Kidney epithelial cell (primary cell): ENCODE data around the gene CDK18. TPM values are rescaled to one million over a fixed set of nuclear protein-coding genes. Genes with fewer than 3 reads are reported as not detected.

Experiments
- DNase-seq: peaks from one replicate; pipeline ENCODE4 v3.0.0-alpha.2; 2010; ENCODE audit warnings: low read depth
- H3K27me3 ChIP-seq: 2 replicates; pipeline ENCODE4 v1.6.0; 2011; ENCODE audit warnings: low read length; ENCODE audit not compliant: control insufficient read depth, insufficient read depth
- H3K36me3 ChIP-seq: 2 replicates; pipeline ENCODE4 v1.5.1; 2011; ENCODE audit warnings: low read length; ENCODE audit not compliant: control insufficient read depth, insufficient read depth
- H3K4me3 ChIP-seq: 2 replicates; pipeline ENCODE4 v1.5.1; 2011; ENCODE audit warnings: low read depth, mild to moderate bottlenecking, control low read depth, low read length
- total RNA-seq: library from RNA; depleted of rRNA; stranded (reverse); fragments of >200 nt; gene quantifications from 2 replicates; pipeline ENCODE4 v1.2.3, GENCODE V29; 2015
- TF ChIP-seq, protein P1 (sequence below): IDR thresholded peaks from 2 replicates; pipeline ENCODE4 v1.5.1; 2011; ENCODE audit warnings: mild to moderate bottlenecking, moderate library complexity, low read length, control low read depth, inconsistent platforms; ENCODE audit not compliant: insufficient read depth, poor library complexity, severe bottlenecking

The CDK18 gene
- total RNA-seq, 1 donor from 2014 or later, result 12.1 TPM

DNA sequence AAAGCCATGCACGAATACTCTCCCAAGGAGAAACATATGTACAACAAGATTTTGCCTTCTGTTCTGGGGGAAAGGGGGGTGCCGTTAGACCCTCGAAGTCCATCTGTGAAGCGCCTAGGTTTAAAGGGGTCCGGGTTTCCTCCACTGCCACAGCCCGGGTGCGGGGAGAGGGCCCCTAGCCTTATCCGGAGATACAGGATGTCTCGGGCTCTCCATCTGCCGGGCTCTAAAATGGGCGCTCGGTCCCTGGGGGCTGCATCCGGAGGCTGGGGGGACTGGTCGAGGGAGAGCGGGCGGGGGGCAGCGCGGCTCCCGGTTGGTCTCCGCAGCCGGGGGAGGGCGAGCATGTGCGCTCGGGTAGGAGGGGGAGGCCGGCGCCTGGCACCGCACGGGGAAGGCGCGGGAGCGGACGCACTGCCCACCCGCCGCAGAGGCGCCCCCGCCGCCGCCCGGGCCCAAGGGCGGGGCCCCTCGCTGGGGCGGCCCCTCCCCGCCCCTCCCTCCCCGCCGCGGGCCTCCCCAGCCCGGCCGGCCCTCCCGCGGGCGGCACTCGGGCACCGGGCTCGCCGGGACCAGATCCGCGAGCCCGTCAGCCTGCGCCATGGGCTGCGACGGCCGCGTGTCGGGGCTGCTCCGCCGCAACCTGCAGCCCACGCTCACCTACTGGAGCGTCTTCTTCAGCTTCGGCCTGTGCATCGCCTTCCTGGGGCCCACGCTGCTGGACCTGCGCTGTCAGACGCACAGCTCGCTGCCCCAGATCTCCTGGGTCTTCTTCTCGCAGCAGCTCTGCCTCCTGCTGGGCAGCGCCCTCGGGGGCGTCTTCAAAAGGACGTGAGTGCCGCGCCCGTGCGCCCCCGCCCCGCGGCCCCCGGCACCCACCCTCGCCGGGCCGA, 64.2 kb downstream of the CDK18 start:
- peaks cover 65% of the 10 kb centered on the region for H3K27me3 ChIP-seq
- H3K4me3 ChIP-seq, result peak overlapping the region; percentile 15
- TF ChIP-seq, protein P1, sequence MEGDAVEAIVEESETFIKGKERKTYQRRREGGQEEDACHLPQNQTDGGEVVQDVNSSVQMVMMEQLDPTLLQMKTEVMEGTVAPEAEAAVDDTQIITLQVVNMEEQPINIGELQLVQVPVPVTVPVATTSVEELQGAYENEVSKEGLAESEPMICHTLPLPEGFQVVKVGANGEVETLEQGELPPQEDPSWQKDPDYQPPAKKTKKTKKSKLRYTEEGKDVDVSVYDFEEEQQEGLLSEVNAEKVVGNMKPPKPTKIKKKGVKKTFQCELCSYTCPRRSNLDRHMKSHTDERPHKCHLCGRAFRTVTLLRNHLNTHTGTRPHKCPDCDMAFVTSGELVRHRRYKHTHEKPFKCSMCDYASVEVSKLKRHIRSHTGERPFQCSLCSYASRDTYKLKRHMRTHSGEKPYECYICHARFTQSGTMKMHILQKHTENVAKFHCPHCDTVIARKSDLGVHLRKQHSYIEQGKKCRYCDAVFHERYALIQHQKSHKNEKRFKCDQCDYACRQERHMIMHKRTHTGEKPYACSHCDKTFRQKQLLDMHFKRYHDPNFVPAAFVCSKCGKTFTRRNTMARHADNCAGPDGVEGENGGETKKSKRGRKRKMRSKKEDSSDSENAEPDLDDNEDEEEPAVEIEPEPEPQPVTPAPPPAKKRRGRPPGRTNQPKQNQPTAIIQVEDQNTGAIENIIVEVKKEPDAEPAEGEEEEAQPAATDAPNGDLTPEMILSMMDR, result peak; percentile 20
- no peak for DNase-seq
- H3K36me3 ChIP-seq, result no peaks in the 10 kb centered on the region

DNA sequence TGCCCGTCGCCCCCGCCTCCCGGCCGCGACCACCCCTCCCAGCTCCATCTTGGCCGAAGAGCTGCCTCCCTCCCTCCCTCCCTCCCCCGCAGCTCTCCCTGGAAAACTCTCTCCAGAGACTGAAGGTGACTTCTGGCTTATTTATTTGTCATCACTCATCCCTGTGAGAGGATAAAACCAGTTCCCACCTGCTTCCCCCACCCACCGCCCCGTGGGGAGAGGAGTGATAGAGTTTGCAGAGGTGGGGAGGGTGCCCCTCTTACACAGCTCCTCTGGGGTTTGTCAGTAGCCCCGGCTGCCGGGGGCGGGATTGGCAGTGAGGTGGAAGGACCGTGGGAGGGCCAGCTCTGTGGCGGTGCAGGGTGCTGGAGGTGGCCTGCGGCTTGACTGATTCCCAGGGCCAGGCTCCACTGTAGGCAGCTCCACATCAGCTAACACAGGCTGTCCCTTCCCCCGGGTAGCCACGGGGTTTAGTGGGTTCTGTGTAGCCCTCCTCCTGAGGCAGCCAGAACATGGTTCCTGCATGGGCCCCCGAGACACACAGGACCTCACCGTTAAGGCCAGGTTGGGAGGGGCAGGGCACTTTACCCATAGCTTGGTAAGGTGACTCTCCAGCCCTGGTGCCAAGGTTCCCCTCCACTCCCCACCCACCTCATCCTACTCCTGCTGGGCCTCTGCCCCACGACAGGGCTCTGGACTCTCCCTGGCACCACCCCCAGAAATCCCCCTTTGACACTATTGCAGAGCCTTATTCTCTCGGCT, 65.1 kb downstream of the CDK18 start:
- TF ChIP-seq, protein P1, result no peak
- Histone ChIP-seq H3K27me3 (peaks cover 62% of the 10 kb centered on the region), H3K36me3 (no peaks in the 10 kb centered on the region), H3K4me3 (no peak overlapping the region)
- no peak for DNase-seq

DNA sequence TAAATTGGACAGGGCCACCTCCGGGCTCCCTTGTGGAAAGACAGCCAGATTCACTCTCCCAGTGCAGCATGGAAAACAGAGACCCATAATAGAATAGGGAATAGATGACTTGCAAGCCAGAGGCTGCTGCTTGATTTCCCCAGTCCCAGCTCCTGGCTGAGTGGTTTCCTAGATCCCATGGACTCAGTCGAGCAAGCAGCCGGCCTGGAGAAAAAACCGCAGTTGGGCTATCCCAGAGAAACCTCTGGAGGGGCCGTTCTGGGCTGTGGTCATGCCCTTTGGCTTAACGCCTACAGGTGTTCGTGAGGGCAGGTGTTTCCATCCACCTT, 65.7 kb downstream of the CDK18 start:
- Histone ChIP-seq H3K27me3 (peaks cover 66% of the 10 kb centered on the region), H3K4me3 (no peak overlapping the region), H3K36me3 (no peaks in the 10 kb centered on the region)
- DNase-seq, result no peak
- TF ChIP-seq, protein P1, result no peak

DNA sequence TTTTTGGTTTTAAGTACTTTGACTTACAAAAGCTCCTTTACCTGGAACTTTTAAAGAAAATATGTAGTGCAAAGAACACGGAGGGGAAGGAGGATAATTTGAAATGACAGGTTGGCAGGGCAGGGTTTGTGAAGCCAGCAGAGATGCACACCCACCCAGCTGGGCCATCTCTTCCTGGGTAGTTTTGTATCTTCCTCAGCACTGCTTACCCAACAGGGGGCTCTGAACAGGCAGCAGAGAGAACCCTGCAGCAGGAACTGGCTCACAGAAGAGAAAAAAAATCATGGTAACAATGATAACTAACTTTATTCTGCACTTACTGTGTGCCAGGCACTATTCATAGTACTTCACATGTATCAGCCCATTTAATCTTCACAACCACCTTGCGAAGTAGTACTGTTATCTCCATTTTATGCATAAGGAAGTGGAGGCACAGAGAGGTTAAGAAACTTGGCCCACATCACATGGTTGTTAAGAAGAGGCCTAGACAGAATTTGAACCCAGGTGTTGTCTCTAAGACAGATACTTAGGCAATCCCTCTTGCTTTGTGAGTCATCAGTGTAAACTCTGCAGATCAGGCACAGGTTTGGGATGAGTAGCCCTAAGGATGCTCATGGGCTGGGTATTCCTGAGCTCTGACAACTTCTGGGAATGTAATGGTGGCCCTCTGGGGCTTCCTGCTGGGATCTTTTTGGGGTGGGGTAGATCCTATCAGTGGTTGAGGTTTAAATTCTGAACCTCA, 66.5 kb downstream of the CDK18 start:
- H3K27me3 ChIP-seq, result peaks cover 63% of the 10 kb centered on the region
- no peak for DNase-seq

DNA sequence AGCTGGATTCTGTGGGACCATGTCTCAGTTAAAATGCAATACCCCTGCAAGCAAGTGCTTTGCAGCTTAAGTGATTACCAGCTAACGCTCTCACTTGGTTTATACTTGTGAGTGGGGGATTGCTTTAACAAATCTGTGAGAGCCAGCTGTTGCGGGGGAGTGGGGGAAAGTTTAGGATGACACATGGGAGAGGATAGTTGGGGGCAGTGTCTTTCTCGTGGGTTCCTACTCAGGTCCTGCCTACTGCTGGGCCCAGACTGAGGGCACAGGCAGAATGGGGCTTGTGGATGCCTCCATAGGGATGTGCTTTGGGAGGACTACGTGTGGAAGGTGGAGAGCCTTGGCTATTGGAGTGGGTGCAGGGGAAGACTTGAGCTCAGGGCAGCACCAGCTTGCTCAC, 67.3 kb downstream of the CDK18 start:
- Histone ChIP-seq H3K36me3 (no peaks in the 10 kb centered on the region), H3K4me3 (no peak overlapping the region), H3K27me3 (peaks cover 60% of the 10 kb centered on the region)
- no peak for DNase-seq
- TF ChIP-seq, protein P1, result no peak

More for the DNA sequence above, 66.5 kb downstream of the CDK18 start:
- TF ChIP-seq, protein P1, result no peak
- H3K4me3 ChIP-seq, result no peak overlapping the region
- H3K36me3 ChIP-seq, result no peaks in the 10 kb centered on the region
